ENCODE data around the gene UBP1.
"Not testable (repeated sequence)": the region's sequence is repeated elsewhere in the genome, so short reads cannot be mapped to it uniquely, and the experiment has no call there.

UBP1 gene

DNA sequence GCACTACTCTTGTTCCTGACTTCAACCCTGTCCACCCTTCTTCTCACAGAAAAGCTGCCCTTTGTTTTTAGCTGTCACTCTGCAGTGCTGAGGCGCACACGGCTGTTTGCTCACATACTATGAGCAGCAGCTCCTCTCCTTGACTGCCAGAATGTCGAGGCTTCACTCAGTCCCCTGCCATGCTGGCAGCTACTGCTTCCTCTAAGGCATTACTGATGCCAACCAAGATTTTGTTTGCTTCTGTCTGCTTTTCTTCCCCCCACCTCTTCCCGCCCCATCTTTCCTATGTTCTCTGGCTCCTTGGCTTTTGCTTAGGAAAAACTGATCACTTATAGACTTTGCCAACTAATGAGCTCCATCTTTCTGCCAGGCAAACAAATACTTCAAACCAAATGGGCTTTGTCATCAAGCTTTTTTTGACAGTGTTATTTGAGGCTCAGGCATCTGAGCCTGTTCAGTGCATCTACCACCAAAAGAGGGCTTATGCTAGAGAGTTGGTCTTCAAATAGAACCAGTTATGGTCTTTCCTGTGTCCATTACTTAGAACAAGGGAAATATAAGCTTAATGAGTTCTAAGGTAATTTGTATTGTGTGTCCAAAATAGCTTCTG lies 81.9 kb downstream of the UBP1 start:
- no peak overlapping the region for H3K4me3 Mint-ChIP-seq
- no peaks in the 10 kb centered on the region for H3K4me1 Mint-ChIP-seq (ENCODE audit: low read depth)
- H3K27me3 Mint-ChIP-seq (ENCODE audit: low read depth), result peaks cover 4% of the 10 kb centered on the region
- H3K27ac Mint-ChIP-seq, result no peak overlapping the region
- no peaks in the 10 kb centered on the region for H3K9me3 Mint-ChIP-seq
- H3K36me3 Mint-ChIP-seq (ENCODE audit: low read depth), result no peaks in the 10 kb centered on the region

DNA sequence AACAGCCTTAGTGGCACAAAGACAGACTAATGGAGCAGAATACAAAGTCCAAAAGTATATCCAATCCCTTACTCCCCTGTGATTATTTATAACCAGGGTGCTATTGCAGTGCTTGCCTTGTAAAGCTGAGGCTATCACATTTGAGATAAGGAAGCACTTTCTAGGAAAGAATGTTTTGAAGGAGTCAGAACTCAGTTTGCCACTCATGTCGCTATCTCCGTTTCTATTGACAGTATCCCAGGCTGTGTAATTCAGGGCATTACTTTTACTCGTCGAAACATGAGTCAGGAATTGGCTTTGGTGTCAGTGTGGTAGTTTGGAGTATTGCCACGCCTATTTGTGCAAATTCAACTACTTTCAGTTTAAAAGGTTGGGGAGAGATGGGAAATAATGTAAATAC lies 84.6 kb downstream of the UBP1 start:
- H3K36me3 Mint-ChIP-seq (ENCODE audit: low read depth), result no peaks in the 10 kb centered on the region
- no peak overlapping the region for H3K27ac Mint-ChIP-seq
- H3K4me3 Mint-ChIP-seq, result no peak overlapping the region
- no peaks in the 10 kb centered on the region for H3K9me3 Mint-ChIP-seq
- peaks cover 11% of the 10 kb centered on the region for H3K27me3 Mint-ChIP-seq (ENCODE audit: low read depth)
- no peaks in the 10 kb centered on the region for H3K4me1 Mint-ChIP-seq (ENCODE audit: low read depth)

DNA sequence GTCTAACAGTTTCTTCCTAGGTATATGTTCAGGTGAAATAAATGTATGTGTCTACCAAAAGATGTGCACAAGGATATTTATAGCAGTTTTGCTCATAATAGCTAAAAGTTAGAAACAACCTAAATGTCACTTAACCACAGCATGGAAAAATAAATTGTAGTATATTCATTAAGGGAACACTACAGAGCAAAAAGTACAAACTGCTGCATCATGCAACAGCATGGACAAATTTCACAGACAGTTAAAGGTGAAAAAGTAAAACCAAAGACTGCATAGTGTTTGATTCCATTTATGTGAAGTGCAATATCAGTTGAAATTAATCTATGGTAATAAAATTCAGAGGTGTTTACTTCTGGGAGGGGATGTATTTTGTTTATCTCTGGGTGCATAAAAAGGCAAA lies 100.4 kb downstream of the UBP1 start:
- no peaks in the 10 kb centered on the region for H3K27me3 Mint-ChIP-seq (ENCODE audit: low read depth)
- H3K9me3 Mint-ChIP-seq, result no peaks in the 10 kb centered on the region
- H3K36me3 Mint-ChIP-seq (ENCODE audit: low read depth), result no peaks in the 10 kb centered on the region
- no peaks in the 10 kb centered on the region for H3K4me1 Mint-ChIP-seq (ENCODE audit: low read depth)
- H3K27ac Mint-ChIP-seq, result no peak overlapping the region
- no peak overlapping the region for H3K4me3 Mint-ChIP-seq

DNA sequence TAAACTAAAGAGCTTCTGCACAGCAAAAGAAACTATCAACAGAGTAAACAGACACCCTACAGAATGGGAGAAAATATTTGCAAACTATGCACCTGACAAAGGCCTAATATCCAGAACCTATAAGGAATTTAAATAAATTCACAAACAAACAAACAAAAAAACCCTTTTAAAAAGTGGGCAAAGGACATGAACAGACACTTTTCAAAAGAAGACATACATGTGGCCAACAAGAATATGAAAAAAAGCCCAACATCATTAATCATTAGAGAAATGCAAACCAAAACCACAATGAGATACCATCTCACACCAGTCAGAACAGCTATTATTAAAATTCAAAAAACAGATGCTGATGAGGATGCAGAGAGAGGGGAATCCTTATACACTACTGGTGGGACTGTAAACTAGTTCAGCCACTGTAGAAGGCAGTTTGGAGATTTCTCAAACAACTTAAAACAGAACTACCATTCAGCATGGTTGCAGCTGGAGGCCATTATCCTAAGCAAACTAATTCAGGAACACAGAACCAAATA lies 101.2 kb downstream of the UBP1 start:
- H3K27me3 Mint-ChIP-seq (ENCODE audit: low read depth); H3K9me3 Mint-ChIP-seq; H3K27ac Mint-ChIP-seq; H3K4me1 Mint-ChIP-seq (ENCODE audit: low read depth); H3K4me3 Mint-ChIP-seq; H3K36me3 Mint-ChIP-seq (ENCODE audit: low read depth): not testable (repeated sequence)
